Measurements from ENCODE around the gene TBC1D14.

DNA sequence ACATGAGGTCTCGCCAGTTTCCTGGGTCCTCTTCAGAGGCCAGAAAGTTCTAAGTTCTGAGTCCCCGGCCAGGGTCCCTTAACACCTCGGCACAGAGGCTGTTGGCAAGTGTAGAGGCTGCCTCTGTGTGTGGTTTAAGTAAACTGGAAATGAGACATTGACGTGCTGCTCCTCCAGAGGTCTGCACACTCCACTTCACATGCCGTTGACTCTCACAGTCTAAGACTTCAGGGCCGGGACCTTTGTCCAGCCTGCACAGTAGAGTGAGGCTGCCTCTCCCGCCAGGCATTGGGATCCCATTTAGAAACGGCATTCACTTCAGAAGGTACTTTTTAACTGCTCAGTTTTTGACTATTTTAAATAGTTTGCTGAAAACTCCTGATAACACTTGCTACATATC is 123.0 kb downstream of the TBC1D14 start:
- TF ChIP-seq POLR2A (IDR thresholded peaks at IDR 0.05; ENCODE audit: low read length), result no peak
- TF ChIP-seq GATA1 (IDR thresholded peaks at IDR 0.05; ENCODE audit: low read depth, low read length), result no peak

Data from erythroblast (primary cell).